T follicular helper cell (primary cell): ENCODE results near the gene NOS1AP.
"Not testable (repeated sequence)": the region's sequence is repeated elsewhere in the genome, so short reads cannot be mapped to it uniquely, and the experiment has no call there.

Experiments used
- DNase-seq: peaks from one replicate; pipeline ENCODE4 v3.0.0-alpha.2; 2020; ENCODE audit warnings: low read depth

The NOS1AP gene

DNA sequence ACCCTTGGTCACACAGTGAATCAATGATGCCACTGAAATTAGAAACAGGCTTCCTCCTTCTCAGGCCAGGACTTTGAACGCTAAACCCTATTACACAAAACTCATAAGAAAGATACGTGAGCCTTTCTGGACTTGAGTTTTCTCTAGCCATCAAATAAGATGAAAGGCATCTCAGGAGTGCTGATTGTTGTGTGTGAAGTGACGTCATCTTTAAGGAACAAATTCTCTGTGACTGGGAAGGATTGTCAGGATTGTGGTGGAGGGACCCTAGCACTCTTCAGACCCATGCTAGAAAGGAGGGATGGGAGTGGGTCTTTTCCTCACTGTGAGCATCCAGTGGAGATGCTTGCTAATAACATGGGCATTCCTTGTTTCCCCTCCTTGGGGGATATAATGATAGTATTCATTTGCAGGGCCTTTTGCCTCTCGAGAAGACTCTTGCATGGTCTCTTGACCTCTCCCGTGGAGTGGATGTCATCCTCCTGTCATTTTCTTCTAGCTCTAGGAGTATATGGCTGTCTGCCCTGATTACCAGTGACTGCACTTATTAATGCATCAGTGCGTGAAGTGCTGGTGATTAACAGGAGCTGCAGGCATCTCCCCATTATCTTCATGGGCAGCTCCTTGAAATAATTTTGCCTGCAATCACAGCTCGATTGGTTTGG lies 267.3 kb downstream of the NOS1AP start:
- DNase-seq = no peak

DNA sequence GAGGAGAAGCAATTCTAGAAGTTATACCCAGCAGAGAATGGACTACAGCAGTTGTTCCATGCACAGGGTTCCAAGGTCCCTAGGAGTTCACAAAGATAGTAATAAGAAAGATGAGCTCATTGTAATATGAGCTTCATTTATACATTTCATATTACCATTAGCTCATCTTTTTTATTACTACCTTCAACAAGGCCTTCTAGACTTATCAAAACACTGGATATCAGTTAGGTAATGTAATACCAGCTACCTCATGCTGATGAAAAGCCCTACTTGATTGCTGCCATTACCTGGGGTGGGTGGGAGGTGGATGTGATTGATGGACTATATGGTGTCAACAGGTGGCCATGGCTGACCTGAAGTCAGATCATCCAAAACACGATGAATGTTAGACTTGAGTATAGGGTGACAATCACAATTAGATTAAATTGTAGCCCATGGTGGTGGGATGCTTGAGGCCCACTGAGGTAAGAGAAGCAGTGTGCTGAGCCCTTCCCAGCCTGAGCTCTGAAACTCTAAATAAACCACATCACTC lies 273.0 kb downstream of the NOS1AP start:
- no peak for DNase-seq

DNA sequence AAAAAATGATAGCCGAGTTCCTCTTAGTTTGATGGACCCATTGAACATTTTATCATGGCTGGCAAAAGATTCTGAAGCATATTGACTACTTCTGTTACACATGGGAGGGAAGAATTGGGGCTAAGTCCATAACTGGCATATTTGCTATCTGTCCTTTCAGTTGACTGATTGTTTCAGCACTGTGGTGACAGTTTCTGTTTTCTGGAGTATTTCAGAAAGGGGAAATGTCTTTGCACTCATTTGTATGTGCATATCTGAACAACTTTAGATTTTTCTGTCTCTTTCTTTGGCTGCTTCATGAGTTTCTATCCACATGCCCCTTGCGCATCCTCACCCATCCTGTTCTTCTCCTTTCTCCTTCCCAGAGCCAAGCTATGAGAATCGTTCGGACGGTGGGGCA lies 274.0 kb downstream of the NOS1AP start:
- DNase-seq = no peak

DNA sequence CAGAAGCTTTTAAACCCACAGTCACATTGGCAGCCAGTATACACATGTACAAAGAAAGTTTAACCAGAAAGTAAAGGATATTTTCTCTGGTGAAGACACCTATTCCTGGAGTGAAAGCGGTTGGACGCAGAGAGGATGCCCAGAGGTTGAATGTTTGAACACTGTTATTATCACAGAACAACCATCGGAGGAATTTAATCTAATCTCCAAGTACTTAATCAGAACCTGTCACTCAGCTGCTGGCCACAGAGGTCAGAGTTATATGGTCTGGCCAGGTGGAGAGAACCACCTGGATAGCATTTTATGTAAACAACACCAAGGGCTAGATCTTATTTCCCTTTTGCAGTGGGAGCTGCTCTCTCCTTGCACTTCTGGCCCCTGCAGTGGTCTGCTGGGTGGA lies 277.8 kb downstream of the NOS1AP start:
- DNase-seq = no peak

- no peak for DNase-seq
Measured at GRCh38 chr1:162349635-162350330, 280.3 kb downstream of the NOS1AP start.

- no peak for DNase-seq
Measured at GRCh38 chr1:162351246-162351842, 281.9 kb downstream of the NOS1AP start.

DNA sequence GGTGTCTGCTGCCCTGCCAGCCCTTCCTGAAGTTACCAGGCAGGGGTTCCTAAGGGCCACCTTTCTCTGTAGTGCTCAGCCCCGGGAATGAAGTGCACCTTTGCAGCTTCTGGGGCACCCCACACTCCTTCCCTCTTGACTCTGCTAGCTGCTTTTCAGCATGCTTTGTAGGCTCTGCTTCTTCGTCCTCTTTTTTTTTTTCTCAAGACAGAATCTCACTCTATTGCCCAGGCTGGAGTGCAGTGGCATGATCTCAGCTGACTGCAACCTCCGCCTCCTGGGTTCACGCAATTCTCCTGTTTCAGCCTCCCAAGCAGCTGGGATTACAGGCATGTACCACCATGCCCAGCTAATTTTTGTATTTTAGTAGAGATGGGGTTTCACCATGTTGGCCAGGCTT lies 282.4 kb downstream of the NOS1AP start:
- not testable (repeated sequence) for DNase-seq

DNA sequence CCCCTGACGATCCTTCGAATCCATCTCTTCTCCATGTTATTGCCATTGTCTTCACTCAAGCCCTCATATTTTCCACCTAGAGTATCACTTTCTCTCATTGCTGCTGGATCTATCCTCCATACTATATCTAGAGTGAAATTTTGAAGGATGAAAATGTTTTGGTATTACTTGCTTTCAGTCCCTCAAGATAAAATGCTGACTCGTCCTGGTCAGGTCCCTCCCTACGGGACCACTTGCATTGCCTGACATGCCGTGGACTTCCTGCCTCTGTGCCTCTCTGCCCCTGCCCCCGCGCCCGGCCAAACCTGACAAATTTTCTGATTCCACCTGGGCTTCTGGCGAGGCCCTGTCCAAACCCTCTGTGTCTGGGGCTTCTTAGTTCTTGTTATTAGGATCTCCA lies 283.6 kb downstream of the NOS1AP start:
- no peak for DNase-seq

GRCh38 chr1:162353702-162354101 lies 284.2 kb downstream of the NOS1AP start:
- no peak for DNase-seq

DNA sequence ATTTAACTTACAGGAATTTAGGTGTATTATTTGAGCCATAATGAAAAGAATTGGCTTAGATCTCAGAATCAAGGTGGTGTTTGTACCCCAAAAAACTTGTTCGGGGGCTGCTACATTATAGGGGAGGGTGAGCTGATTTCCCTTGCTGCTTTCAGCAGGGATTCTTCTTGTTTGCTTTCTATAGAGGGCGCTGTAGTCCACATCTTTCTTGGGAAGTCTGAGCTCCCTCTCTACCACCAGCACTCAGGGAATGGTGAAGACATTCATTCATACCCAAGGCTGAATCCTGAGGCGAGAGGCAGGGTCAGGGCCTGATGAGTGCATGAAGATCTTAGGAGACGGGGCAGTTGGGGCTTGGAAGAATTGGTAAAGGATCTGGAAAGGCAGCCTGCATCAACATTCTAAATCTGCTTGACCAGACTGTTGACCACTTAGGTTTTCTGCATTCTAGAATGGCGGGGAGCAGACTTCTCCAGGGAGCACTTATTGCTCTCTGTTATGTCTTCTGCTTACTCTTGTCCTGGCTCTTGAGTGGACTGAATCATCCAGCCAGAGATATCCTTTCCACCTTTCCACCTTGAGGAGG lies 288.3 kb downstream of the NOS1AP start:
- no peak for DNase-seq

DNA sequence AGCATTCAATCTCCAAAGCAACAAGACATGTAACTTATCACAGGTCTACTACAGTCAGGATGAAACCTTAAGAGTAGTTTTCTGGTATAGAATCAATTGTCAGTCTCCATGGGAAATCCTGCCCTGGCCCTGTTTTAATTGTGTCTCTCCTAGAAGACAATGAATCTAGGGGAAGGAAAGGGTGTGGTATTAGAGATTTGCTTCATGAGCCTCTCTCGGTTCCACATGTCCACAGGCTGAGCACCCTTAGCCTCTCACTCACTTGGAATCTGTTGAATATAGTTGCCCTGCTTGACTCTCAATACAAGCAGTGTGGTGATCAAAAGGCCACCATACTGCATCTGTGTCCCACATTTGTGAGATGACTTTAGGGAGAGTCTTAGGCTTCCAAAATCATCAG lies 289.4 kb downstream of the NOS1AP start:
- no peak for DNase-seq

DNA sequence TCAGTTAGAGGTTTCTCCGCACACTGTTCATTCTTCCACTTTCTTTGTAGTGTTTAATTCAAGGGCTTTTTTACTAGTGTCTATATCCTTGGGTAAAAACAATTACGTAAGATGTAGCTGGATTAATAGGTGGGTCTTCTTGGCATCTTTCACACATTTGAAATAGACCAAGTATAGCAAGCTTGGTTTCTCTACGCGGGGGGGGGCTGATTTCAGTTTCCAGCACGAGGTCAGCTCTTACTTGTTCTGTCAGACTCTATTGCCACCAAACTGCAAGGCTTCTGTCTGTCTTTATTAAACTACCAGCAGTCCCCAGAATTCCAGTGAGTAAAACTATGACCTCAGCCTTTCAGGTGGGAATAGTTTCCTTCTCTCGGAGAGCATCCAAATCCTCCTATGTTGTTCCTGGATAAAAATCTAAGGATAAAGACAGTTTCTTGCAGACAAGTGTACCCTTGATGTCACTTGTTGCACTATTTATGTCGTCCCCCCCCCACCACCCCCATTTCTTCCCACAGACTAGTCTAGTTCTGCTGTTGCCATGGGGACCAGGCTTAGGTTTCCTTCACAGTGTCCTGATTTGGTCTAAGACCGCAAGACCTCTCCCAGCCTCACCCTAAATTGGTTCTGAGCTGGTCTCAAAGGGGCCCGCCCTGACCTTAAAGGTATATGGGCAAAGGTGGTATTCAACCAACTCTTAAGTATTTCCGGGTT lies 290.2 kb downstream of the NOS1AP start:
- DNase-seq = no peak

GRCh38 chr1:162360237-162360873 lies 290.9 kb downstream of the NOS1AP start:
- DNase-seq = no peak

DNA sequence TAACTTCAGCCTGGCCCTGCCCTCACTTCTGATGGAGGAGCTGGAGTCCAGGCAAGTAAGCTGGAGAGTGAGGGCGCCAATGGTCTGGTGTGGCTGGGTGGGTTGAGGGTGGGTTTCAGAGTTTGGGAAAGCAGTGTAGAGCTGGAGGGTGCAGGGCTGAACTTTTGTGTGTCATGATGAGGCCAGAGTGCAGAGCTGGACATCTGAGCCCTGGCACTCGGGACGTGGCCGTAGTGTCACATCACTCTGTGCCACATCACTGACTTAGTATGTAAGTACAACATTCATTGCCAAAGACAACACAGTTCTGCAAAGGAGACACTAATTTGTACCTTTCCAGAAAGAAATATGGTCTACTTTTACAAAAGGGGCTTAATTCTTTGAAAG lies 291.4 kb downstream of the NOS1AP start:
- no peak for DNase-seq

GRCh38 chr1:162361349-162361748 lies 291.9 kb downstream of the NOS1AP start:
- no peak for DNase-seq

DNA sequence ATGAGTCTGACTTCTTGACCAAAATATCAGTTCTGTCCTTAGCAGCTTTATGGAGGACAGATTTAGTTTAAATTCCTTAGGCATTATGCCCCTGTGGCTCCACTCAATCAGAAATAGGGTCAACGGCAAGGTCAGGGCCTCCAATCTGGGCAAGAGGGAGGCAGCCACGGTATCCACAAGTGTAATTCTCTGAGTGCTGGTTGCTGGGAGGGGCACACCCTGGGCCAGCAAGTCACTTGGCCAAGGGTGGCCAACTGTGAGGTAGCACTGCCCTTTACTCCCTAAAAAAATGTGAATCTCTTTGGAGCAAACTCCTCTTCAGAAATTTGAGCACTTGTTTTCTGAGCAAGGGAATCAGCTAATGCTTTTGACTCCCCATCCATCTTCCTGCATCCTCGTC lies 294.3 kb downstream of the NOS1AP start:
- no peak for DNase-seq

DNA sequence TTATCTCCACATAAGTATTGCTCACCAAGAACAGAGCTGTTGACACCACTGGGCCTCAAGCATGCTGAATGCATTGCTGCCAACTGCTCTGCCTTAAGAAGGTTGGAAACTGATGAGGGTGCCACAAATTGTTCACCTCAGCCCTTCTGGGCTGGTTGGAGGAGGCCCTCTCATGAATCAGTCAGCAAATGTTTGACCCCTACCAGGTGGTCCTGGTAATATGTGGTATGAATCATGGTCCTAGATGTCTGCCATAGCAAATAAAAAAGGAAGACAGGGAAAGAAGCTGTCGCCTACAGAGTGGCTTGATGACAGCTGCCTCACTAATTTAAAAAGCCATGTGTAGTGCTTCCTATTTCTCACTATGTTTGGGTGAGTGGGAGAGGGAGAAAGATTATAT lies 295.0 kb downstream of the NOS1AP start:
- no peak for DNase-seq

DNA sequence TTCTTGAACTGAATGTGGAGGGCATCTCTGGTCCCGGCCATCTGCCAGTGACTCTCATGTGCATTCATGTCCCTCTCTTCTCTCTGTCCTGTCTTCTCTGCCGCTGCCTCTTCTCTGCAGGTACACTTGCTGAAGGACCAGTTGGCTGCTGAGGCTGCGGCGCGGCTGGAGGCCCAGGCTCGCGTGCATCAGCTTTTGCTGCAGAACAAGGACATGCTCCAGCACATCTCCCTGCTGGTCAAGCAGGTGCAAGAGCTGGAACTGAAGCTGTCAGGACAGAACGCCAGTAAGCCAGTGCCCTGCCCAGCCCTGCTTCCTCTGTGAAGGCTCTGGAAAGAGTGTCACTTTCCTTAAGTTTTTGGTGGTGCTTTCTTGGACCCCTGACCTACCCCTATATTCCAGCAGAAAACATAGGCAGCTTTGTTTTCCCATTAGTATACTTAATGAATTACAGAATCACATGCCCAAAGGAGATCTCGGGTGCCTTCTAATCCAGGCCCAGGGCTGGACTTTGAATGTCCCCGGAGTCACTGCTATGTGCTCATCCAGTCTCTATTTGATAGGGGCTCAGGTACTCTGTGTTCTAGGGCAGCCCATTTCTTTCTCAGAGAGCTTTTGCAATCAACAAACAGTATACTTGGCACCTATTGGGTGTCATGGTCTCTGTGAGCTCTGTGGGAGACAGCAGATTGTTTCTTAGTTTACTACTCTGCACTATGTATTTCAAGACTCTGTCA lies 296.0 kb downstream of the NOS1AP start:
- no peak for DNase-seq

DNA sequence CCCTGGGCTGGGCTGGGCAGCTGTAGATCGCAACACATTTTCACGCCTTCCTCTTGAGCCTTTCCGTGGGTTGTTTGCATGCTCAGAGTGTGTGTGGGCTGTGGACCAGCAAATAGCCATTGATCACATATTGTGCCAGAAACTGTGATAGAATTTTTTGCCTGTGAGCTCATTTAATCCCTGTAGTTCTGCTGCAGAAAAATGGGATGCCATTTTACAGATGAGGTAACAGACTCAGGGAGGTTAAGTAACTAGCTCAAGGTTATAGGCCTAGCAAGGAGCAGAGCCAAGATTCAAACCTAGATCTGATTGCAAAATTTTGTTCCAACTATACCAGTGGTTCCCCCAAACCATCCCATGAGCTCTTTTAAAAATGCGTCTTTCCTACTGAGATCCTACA lies 296.7 kb downstream of the NOS1AP start:
- no peak for DNase-seq

- DNase-seq = no peak
Measured at GRCh38 chr1:162366671-162367070, 297.2 kb downstream of the NOS1AP start.

- DNase-seq = no peak
Measured at GRCh38 chr1:162367073-162367472, 297.6 kb downstream of the NOS1AP start.
